Frontal cortex (tissue), 4 donors: ENCODE measurements around the gene DAAM2. TPM values are rescaled to one million over a fixed set of nuclear protein-coding genes. Genes with fewer than 3 reads are reported as not detected.

Experiments used
- DNase-seq, 2 donors: peaks; one replicate each; pipeline ENCODE4 v3.0.0; 2012; ENCODE audit warnings: low spot score in 2 of 2
- FAIRE-seq: peaks from 2 replicates; lab custom pipeline; 2012; peaks lifted over from hg19 to GRCh38; lab: Jason Lieb, UNC
- total RNA-seq: library from RNA; depleted of rRNA; stranded (reverse); fragments of >200 nt; gene quantifications from one replicate; pipeline ENCODE4 v1.2.3, GENCODE V29; 2014
- donor health status: control.
- donor health status: control.
- donor health status: control.

The DAAM2 gene
- total RNA-seq, 1 donor from 2014 or later: 5.3 TPM

- FAIRE-seq: no peak
- DNase-seq: no peak
Measured at GRCh38 chr6:39814236-39814635, 22.1 kb downstream of the DAAM2 start.

DNA sequence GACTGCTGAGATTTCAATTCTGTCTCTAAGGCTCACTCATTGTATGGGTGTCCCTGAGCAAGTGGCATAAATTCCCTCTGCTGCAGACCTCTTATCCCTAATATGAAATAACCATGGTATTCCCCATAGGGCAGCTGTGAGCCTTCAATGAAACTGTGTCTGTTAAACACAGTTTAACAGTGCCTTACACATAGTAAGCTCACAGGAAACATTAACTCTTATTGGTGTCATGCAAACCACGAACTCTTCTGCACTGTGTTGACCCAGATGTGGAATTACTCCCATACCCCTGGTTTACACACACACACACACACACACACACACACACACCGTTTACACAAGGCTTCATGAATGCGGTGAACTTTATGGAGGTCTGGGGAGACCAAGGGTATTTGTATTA is 23.2 kb downstream of the DAAM2 start:
- FAIRE-seq (no peak), DNase-seq (no peak)

DNA sequence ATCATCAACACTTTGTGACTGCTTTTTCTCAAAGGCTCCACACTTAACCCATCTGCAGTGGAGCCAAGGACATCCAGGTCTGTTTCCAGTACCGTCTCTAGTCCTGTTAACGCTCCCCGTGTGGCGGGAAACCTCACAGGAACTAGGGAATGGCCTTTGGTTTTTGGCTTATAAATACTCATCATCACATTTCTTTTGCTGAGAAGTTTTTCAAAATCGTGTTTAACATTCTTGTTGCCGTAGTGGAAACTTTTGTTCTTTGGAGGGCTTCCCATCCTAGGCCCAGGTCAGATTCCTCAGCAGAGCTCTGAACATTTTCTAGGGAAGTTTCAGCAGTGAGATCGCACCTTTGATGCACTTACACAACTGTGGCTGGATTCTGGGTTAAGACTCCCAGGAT is 24.6 kb downstream of the DAAM2 start:
- DNase-seq (no peak), FAIRE-seq (no peak)

GRCh38 chr6:39818695-39819094 is 26.5 kb downstream of the DAAM2 start:
- DNase-seq: no peak
- FAIRE-seq: no peak

GRCh38 chr6:39819228-39819627 is 27.1 kb downstream of the DAAM2 start:
- FAIRE-seq: no peak
- DNase-seq: no peak

DNA sequence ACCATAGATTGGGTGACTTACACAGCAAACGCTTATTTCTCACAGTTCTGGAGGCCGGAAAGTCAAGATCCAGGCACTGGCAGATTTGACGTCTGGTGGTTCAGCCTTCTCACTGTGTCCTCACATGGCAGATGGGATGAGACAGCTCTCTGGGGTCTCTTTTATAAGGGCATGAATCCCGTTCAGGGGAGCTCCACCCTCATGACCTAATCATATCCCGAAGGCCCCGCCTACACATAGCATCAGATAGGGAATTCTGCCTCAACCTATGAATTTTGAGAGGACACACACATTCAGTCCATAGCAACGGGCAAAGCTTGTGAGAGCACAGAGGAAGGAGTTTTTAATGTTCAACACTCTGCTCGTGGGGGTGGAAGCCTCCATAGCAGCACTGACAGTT is 27.5 kb downstream of the DAAM2 start:
- no peak for DNase-seq
- FAIRE-seq: no peak

DNA sequence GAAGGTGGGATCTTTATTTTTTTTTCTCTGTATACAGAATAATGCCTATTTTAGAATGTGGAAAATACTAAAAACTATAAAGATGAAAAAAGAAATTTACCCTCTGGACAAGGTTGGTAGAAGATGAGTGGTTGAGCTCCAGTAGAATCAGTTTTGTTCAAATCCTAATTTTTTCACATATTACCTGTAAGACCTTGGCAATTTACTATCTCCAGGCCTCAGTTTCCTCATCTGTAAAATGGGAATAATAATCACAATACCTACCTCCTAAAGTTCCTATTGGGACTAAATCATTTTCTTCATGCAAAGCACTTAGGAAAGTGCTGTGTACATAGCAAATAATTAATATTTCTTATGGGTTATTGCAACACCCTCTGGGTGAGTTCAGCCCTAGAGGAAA is 28.4 kb downstream of the DAAM2 start:
- FAIRE-seq (no peak), DNase-seq (no peak)

DNA sequence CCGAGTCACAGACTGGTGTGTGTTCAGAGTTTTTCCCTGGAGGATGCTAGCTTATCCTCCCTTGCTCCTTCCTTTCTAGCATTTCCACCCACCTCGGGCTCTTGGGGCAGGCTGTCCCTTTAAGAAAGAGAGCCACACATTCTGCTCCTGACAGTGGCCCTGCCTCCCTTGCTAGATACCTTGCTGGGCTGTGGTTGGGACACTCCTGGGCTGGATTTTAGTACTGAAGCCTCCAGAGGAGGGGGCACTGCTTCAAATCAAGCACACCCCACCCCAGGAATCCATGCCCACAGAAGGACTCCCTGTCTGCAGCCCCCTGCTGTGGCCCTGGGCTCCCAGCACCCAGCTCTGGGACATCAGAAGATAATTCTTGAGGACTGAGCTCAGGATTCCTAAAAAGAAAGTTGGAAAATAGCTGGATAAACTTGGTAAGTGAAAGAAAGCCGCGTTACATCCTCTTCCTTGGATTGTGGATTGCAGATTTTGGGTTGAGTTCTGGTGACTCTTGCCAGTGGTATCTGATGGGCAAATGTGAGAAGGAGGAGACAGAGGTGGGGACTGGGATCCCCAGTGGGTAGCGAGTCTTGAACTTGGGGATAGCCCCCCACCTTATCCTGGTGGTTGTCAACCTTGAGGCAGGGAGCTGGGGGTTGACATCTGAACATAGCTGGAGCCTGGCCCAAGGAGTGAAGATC is 29.0 kb downstream of the DAAM2 start:
- no peak for DNase-seq
- no peak for FAIRE-seq

DNA sequence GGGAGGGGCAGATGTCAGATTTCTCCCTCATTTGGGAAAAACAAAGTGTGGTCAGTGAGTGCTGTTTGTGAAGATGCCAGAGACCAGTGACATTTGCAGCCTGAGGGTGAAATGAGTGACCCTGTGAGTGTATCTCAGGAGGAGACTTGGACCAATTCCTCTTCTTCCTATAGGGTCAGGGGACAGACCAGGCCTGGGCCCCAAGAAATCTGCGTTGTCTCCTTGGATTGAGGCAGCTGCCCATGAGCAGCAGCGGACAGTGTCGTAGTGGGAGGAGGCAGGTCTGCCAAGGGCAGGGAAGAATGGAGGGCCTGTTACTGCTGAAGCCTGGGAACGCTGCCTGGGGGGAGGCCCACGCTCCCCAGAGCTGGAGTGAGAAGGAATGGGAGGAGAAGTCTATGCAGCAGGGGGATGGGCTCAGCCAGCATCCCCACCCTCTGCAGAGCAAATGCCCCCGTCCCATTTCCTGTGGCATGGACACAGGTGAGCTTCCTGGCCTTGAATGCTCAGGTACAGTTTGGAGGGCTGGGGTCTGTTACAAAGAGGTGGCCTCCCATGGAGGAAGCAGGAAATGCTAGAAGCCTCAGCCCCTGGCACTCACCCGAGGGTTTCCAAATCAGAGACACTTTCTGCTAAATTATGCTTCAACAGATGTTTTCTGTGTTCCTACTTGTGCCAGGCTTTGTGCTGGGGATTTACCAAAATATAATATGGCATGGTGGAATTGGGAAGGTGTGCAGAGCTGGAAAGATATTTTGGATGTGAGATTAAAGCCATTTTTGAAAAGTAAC is 29.8 kb downstream of the DAAM2 start:
- DNase-seq: peak; percentile 47 to 59
- no peak for FAIRE-seq

GRCh38 chr6:39822846-39823815 is 31.0 kb downstream of the DAAM2 start:
- no peak for FAIRE-seq
- DNase-seq: no peak

- DNase-seq (no peak), FAIRE-seq (no peak)
Measured at GRCh38 chr6:39824030-39824926, 32.1 kb downstream of the DAAM2 start.

DNA sequence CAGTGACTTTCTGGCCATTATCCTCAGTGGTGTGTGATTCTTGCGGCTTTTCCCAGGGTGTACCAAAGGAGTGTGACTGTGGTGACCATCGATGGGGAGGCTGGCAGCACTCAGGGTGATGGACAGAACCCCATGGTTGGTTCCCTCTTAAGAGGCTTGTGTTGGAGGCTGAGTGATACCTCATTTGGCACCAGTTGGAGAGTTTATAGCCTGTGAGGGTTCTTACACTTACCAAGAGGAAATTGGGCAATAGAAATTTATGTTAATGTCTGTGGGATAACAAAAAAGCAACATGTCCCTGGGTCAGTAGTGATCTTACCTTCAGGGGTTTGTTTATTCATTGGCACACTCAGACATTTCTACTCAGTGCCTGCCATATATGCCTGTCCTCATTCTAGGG is 37.2 kb downstream of the DAAM2 start:
- DNase-seq (no peak), FAIRE-seq (no peak)

DNA sequence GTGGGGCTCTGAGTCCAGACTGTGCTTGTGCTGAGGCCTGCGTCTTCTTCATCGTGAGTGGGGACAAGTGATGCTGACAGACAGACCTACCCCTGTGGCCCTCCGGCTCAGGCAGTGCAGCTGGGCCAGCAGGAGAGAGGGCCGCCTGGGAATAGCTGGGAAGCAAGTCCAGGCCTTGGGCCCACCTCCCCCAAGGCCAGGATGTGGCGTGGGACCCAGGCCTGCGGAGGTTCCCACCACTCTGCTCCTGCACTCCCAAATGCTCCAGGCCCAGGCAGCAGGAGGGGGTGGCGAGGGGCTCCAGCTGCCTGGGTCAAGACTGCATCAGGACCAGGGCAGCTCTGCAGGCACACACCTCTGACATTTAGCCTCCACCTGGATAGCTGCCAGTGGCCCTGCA is 38.3 kb downstream of the DAAM2 start:
- DNase-seq: no peak
- FAIRE-seq: no peak

DNA sequence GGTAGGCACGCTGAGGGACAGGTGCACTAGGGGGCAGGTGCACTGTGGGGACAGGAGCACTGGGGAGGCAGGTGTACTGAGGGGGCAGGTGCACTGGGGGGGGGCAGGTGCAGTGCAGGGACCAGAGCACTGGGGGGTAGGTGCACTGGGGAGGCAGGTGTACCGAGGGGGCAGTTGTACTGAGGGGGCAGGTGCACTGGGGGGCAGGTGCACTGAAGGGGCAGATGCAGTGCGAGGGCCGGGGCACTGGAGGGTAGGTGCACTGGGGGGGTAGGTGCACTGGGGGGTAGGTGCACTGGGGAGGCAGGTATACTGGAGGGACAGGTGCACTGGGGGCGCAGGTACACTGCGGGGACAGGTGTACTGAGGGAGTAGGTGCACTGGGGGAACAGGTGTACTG is 39.5 kb downstream of the DAAM2 start:
- FAIRE-seq (no peak), DNase-seq (no peak)

GRCh38 chr6:39834278-39834677 is 42.1 kb downstream of the DAAM2 start:
- peak in 1 of 2 donors; percentile 26 for DNase-seq
- no peak for FAIRE-seq

DNA sequence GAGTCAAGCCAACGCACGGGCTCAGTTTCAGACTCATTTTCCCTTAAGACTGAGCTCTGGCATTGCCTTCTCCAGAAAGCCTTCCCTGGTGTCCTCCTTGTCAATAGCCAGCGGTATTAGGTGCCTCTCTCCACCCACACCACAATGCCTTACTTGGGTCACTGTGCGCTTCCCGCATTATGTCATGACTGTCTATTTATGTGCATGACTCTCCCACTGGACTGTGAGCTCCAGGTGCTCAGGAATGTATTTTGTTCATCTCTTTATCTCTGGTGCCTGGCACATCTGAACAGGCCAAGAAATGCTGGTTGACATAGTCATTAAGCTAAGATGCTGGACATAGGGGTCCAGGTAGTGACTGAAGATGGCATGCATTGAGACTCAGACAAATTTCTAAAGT is 42.7 kb downstream of the DAAM2 start:
- no peak for FAIRE-seq

DNA sequence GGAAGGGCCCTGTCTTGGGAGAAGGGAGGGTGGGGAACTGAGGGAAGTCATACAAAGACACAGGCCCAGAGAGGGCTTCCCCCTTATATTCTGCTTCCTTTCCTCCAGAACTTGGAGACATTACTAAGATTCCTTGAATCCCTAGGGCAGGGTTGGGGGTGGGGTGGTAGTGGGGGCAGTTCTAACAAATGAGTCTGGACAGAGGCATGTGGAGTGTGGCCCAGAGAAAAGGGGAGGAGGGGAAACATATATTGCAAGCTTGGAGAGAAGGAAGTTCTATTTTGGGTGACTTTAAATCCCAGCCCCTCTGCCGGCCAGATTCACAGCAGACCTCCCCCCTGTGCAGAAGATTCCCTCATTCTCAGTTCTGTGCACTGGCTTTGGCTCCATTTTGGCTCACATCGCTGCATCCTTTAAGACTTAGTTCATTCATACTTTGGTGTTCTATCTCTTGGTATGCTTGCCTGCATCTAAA is 43.7 kb downstream of the DAAM2 start:
- FAIRE-seq (no peak), DNase-seq (no peak)

More for the DNA sequence above, 42.7 kb downstream of the DAAM2 start:
- DNase-seq: no peak

DNA sequence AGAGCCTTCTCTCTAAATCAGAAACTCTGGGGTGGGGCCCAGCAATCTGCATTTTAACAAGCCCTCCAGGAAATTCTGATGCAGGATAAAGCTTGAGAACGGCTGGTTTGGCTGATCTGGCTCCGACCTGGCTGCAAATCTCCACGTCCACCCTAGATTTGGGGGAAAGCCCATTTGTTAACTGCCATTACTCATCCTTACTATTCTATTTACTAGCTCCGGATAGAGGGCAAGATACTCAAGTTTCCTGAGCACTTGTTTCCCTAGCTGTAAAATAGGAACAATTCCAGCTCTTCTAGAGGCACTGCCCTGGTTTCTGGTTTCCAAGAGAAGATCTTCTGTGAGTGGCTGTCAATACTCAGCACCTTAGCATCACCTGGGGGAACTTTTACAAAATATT is 44.4 kb downstream of the DAAM2 start:
- no peak for DNase-seq
- no peak for FAIRE-seq

GRCh38 chr6:39839445-39839844 is 47.3 kb downstream of the DAAM2 start:
- FAIRE-seq (no peak), DNase-seq (no peak)
